ENCODE measurements around the gene DDX25.

DDX25 gene

DNA sequence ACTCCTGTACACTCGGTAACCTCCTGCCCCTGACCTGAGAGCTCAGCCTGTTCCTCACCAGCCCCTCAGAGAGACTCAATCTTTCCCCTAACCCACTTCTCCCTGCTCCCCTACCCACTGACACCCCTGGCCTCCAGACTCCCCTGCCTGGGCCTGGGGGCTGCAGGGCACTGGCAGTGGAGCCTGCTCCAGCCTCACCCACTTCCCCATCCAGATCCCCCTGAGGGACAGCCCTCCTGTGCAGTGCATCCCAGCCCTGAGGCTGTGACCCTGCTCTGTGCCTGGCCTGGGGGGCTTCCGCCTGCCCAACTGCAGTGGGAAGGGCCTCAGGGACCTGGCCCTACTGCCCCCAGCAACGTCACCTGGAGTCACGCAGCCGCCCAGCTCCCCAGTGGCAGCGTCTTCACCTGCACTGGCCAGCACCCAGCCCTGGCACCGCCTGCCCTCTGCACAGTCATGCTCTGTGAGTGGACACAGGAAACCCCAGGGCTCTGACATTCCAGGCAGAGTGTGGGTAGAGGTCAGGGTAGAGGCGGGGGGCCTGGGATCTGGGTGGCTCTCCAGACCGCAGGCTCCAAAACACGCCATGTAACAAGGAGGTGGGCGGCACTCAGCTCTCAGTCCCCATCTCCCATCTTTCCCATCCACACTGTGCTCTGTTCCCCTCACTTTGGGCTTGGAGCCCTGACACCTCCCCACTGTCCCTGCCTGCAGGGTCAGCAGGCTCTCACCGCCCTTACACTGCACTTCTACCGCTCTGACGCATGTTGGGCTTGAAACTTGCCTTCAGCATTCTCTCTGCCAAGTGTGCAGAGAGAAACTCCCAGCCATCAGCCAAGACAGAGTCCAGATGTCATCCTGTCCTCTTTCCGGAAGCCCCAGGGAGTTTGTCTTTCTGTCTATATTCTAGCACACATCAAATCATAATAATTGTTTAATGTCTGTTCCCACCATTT lies 46.7 kb downstream of the DDX25 start:
- no peak for DNase-seq (ENCODE audit: low read depth)

DNA sequence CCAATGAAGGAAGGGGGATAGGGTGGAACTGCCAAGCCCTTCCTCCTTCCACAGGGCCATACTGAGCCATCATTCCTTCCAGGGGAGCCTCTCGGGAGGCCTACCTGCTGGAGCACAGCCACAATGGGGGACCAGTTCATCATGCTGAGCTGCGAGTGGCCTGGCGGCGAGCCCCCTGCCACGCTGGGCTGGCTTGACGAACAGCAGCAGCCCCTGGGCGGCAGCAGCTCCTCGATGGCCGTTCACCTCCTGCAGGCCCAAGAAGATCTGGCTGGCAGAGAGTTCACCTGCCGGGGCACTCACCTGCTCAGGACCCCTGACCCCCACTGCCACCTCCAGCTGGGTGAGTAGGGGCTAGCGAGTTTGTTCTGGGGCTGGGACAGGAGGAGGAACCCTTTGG lies 47.4 kb downstream of the DDX25 start:
- DNase-seq (ENCODE audit: low read depth) = no peak

- no peak for DNase-seq (ENCODE audit: low read depth)
Observed at GRCh38 chr11:125952559-125952958, 48.3 kb downstream of the DDX25 start.

GRCh38 chr11:125952973-125953372 lies 48.7 kb downstream of the DDX25 start:
- DNase-seq (ENCODE audit: low read depth) = no peak

DNA sequence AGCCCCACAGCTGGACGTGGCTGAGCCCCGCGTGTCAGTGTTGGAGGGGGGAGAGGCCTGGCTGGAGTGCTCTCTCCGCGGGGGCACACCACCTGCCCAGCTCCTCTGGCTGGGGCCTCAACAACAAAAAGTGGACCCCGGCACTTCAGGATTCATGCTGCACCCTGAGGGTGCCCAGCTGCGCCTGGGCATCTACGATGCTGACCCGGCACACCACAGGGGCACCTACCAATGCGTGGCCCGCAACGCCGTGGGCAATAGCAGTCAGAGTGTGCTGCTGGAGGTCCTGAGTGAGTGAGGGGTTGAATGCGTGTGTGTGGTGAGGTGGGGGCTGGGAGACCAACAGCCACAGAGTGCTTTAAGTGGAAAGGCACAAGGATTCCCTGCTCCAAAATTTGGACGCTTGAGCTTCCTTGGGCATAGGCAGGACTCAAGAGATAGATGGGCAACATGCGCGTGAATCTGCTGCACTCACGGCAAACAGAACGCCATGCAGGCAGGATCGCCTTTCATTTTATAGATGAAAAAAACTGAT lies 49.2 kb downstream of the DDX25 start:
- DNase-seq (ENCODE audit: low read depth) = no peak

- DNase-seq (ENCODE audit: low read depth) = no peak
Observed at GRCh38 chr11:125954123-125954944, 50.0 kb downstream of the DDX25 start.

DNA sequence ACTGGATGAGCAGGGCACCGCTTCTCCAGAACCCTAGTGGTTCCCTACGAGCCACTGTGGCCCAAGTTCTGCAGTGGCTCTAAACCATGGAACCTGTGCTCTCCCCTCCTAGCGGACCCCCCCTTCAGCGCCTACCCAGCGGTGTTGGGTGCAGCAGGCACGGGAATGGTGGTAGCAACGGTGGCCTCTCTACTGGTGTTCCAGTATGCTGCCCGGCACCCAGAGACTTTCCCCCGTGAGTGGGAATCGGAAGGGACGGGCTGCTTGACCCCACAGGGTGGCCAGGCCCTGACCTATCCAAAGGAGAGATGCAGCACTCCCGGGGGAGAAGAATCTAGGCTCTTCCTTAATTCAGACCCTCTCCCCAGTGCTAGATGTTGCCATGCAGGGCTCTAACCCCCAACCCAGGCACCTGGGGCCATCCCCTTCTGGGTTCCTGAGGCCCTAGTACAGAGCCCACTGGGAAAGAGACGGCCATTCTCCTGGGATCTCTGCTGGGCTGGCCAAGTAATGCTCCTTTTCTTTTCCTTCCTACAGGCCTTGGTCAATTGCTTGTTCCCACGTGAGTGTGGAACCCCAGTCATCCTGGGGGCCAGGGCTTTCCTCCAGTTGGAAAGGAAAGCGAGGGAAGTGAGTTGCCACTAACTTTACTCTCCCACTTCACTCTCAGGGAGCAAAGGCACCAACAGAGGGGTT lies 50.8 kb downstream of the DDX25 start:
- DNase-seq (ENCODE audit: low read depth) = no peak

DNA sequence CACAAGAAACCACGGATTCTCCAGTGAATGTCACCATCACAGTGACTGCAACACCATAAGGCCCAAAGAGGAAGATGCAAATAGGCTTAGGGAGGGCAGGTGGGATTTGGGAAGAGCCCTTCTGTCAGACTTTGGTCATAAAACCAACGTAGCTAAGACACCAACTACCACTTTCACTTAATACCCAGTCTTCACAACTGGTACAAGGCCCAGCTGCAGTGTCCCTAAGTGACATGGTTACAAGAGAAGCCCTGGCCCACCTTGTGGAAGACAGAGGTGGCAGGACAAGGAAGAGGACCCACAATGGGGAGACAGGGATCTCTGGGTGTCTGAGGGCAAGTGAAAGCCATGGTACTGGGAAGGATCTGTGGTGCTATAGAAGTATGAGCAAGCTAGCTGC lies 51.5 kb downstream of the DDX25 start:
- no peak for DNase-seq (ENCODE audit: low read depth)

- no peak for DNase-seq (ENCODE audit: low read depth)
Observed at GRCh38 chr11:125956391-125957134, 52.3 kb downstream of the DDX25 start.

DNA sequence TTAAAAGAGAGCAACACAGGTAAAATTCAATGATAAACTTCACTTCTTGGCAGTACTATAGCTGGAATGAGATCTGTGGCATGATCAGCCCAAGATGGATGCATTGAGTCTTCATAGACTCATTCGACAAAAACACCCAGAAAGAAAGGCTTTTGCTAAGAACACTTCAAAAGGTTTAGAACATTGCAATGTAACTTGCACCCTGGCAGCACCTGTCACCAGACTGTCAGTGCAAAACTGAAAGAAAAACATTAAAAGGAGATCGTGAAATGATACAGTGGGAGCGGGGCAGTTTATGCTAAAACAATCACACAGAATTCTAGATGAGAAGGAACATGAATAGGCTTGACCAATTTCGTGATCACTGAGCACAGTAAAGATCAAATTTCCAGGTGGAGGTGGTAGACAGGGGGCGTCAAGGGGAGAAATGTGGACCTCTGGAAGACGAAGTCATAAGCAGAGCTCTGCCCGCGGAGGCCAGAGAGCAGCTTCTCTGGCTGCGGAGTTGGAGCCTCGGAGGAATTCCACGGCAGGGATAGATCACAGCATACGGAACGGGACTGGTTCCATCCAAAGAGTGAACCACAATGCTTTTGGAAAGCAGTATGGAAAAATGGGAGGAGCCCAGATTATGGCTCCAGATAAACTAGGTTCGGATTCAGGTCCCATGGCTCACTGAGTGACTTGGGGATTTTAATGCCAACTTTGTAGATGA lies 53.5 kb downstream of the DDX25 start:
- no peak for DNase-seq (ENCODE audit: low read depth)

DNA sequence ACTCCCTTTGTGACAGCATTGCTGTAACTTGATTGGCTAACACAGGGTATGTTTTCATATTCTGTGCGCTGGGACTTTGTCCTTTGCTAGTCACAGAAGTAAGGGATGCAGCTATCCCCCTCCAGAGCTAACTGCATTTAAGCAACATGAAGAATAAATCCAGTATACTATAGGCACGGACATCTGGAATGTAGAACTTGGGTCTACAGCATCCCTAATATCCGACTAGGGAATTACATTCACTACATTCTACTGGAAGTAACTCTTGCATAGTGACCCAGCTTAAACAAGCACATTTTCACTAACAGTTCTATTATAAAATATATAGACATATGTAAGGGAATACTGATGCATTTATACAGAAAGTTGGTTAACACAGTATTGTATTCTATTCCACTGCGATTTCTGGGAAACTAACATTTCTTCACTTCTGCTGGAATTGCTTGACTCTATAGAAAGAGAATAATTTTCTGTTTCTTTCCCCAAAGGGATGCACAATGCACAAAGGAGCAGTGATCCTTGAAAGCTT lies 54.6 kb downstream of the DDX25 start:
- no peak for DNase-seq (ENCODE audit: low read depth)

DNA sequence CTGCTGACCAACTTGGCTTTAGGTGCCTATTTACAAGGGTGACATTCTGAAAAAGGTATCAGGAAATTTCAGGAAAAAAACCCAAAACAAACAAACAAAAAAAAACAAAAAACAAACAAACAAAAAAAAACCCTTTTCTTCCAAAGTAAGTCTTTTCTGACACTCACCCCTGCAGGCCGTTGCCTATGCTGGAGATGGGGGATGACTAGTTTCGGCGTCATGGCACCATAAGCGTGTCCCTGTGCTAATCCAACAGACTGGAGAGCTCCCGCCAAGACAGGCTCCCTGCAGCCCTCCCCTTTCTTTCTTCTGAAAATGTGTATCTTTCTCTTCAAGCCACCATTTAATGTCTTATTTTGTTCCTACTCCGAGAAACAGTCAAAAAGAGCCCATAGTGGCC lies 55.2 kb downstream of the DDX25 start:
- no peak for DNase-seq (ENCODE audit: low read depth)

- no peak for DNase-seq (ENCODE audit: low read depth)
Observed at GRCh38 chr11:125959931-125960330, 55.6 kb downstream of the DDX25 start.

- no peak for DNase-seq (ENCODE audit: low read depth)
Observed at GRCh38 chr11:125960771-125961170, 56.5 kb downstream of the DDX25 start.

- no peak for DNase-seq (ENCODE audit: low read depth)
Observed at GRCh38 chr11:125967515-125967914, 63.2 kb downstream of the DDX25 start.

DNA sequence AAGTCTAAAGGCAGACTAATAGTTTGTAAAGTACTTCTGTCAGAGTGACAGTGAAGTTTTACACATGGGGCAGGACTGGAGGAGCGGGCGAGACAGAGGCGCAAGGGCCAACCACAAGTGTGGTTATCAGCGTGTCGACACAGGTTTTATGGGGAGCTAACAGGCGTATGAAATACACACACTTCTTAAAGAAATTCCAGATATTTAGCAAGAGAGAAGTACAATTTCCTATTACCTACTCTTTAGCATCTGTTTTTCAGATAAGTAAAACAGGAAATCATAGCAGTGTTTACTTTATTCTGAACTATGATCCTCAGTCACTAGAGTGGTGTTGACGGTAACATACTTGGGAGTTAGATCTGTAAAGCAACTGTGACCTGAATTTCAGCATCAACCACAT lies 64.0 kb downstream of the DDX25 start:
- DNase-seq (ENCODE audit: low read depth) = no peak

DNA sequence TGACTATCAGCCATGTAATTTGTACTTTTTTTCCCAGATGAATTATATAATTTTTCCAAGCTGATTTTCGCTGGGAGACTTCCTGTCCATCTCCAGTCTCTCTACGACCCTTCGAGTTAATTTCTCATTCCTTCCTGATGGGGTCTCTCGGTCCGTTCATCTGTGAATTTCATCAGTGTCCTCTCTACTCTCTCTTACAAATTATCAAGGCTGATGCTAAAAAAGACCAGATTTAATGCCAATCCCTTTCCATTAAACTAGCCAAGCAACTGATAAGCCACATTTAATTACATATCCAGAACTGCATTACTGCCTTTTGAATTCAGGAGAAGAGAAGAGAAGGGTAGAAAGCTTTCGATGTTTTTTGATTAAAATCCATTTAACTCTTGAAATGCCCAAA lies 67.3 kb downstream of the DDX25 start:
- no peak for DNase-seq (ENCODE audit: low read depth)

DNA sequence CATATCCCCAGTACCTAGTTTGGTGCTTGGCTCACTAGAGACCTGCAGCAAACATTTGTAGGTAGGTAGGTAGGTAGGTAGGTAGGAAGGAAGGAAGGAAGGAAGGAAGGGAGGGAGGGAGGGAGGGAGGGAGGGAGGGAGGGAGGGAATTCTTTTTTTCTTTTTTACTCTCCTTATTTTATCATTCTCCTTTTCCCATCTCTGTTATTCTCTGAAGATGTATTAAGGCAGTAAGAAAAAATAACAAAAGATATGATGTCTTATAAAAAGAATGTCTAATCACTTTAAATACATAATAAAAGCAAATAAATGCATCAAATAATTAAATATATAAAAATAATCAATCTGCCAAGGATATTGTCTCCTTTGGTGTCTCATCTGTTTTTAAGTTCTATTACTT lies 70.0 kb downstream of the DDX25 start:
- no peak for DNase-seq (ENCODE audit: low read depth)

DNA sequence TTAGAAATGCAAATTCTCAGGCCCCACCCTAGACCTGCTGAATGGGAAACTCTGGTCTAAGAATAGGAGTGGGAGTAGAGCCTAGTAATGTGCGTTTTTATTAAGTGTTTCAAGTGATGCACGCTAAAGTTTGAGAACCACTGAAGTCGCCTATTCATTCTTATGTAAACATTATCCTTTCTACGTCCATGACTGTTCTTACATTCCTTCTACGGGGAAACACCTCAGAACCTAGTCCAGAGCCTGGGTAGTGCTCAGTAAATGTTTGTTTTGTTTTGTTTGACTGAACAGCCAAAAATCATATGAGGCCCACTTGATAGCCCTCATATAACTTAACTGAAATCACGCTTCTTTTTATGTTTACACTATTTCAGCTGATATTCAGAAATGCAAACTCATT lies 71.3 kb downstream of the DDX25 start:
- no peak for DNase-seq (ENCODE audit: low read depth)

GRCh38 chr11:125976156-125976555 lies 71.8 kb downstream of the DDX25 start:
- no peak for DNase-seq (ENCODE audit: low read depth)

GRCh38 chr11:125977333-125977732 lies 73.0 kb downstream of the DDX25 start:
- DNase-seq (ENCODE audit: low read depth) = no peak

Data from stimulated activated CD8-positive, alpha-beta memory T cell treated with anti-CD3 and anti-CD28 coated beads, Interleukin-12 subunit alpha, Interleukin-12 subunit beta, amount 100 ng/mL, for 1 hour (primary cell).